ENCODE measurements around the gene ZNF79.

GRCh38 chr9:127388856-127389238, 35.3 kb upstream of the ZNF79 start:
- TF ChIP-seq CREB5 (CRISPR knock-in tag; IDR thresholded peaks at IDR 0.05; ENCODE audit: low read depth) (no peak), RARB (CRISPR knock-in tag; IDR thresholded peaks at IDR 0.05) (no peak), ZFP3 (CRISPR knock-in tag; IDR thresholded peaks at IDR 0.05) (no peak), ZFP30 (CRISPR knock-in tag; IDR thresholded peaks at IDR 0.05) (no peak), ARNTL (CRISPR knock-in tag; IDR thresholded peaks at IDR 0.05; ENCODE audit: borderline replicate concordance, low read depth) (no peak), TOX (CRISPR knock-in tag; IDR thresholded peaks at IDR 0.05; ENCODE audit: borderline replicate concordance) (no peak)

Measured in SK-N-SH treated with all-trans-retinoic acid at 6 μM for 48 hours (cell line).